ENCODE measurements around the gene RHBG.
A peak's percentile ranks its signal among the peaks of the same experiment; 100 is the strongest.

The RHBG gene

GRCh38 chr1:156385534-156386031 lies 16.6 kb downstream of the RHBG start:
- Mint-ChIP-seq H3K4me3 (no peak overlapping the region), H3K27me3 (peaks cover 77% of the 10 kb centered on the region), H3K27ac (no peak overlapping the region), H3K36me3 (no peaks in the 10 kb centered on the region), H3K4me1 (peaks cover 5% of the 10 kb centered on the region), H3K9me3 (no peaks in the 10 kb centered on the region)
- CTCF ChIA-PET, result interaction anchor here (0.6 to 12.8 kb wide), 61 partner anchors 9 to 449 kb away, joined by 3 to 337 read pairs (median 6); partner anchors contain the start of genes HAPLN2, NAXE, RHBG and TTC24
- peak; percentile 84 for DNase-seq

DNA sequence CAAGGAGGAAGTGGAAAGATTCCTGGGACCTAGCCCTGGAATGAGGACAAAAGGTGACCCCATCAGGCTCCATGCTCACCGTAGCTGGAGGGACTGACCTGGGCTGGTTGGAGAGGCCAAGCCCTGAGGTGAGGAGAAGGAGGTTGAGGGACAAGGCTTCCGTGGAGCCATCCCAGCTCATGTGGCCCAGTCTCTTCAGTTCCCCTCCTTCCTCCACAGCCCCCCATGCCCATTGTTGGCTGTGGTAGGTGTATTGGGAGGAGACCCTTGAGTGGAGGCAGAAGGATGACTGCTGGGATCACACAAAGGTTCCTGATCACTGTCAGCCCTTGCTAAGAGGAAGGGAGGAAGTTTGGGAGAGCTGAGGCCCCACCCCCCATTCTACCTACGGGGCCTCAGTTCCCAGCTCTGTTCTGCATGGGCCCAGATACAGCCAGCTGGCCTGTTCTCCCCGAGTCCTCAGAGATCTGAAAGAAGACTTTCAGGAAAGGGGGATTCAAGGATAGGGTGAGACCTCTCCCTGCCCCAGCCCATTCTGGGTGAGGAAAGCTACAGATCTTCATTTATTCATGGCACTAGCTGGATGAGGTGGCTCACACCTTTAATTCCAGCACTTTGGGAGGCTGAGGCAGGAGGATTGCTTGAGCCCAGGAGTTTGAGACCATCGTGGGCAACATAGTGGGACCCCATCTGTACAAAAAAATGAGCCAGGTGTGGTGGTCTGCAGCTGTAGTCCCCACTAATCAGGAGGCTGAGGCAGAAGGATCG lies 17.3 kb downstream of the RHBG start:
- CTCF ChIA-PET, result interaction anchor here (0.5 to 12.8 kb wide), 61 partner anchors 8 to 262 kb away, joined by 3 to 337 read pairs (median 6); partner anchors contain the start of genes HAPLN2, NAXE, RHBG and TTC24
- Mint-ChIP-seq H3K9me3 (no peaks in the 10 kb centered on the region), H3K36me3 (no peaks in the 10 kb centered on the region), H3K4me1 (peaks cover 5% of the 10 kb centered on the region), H3K27ac (no peak overlapping the region), H3K27me3 (peaks cover 82% of the 10 kb centered on the region), H3K4me3 (no peak overlapping the region)
- no peak for DNase-seq

GRCh38 chr1:156386949-156387869 lies 18.2 kb downstream of the RHBG start:
- H3K27ac Mint-ChIP-seq, result no peak overlapping the region
- H3K9me3 Mint-ChIP-seq, result no peaks in the 10 kb centered on the region
- no peak overlapping the region for H3K4me3 Mint-ChIP-seq
- CTCF ChIA-PET, result interaction anchor here (0.5 to 12.8 kb wide), 12 partner anchors 9 to 257 kb away, joined by 3 to 337 read pairs (median 19); partner anchors contain the start of gene RHBG
- H3K27me3 Mint-ChIP-seq, result peaks cover 83% of the 10 kb centered on the region
- DNase-seq, result no peak
- no peaks in the 10 kb centered on the region for H3K36me3 Mint-ChIP-seq
- H3K4me1 Mint-ChIP-seq, result peaks cover 5% of the 10 kb centered on the region

DNA sequence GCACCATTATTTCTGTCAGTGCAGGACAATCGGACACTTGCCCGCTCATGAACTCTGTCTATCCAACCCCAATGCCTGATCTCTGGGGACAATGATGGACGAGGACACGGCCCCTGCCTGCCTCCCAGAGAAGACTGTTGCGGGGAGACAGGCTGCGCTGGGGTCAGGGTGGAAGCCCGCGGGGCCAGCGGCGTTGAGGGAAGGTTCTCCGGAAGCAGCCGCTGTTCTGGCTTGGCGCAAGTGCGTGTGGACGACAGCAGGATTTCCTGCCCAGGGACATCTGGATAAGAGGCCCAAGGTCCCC lies 18.8 kb downstream of the RHBG start:
- Mint-ChIP-seq H3K4me3 (no peak overlapping the region), H3K27me3 (peaks cover 81% of the 10 kb centered on the region), H3K9me3 (no peaks in the 10 kb centered on the region), H3K27ac (no peak overlapping the region), H3K36me3 (no peaks in the 10 kb centered on the region), H3K4me1 (peaks cover 5% of the 10 kb centered on the region)
- no peak for DNase-seq
- CTCF ChIA-PET, result interaction anchor here (0.9 to 12.8 kb wide), 2 partner anchors 47 to 61 kb away, joined by 3 to 337 read pairs; no protein-coding TSS in a partner anchor

DNA sequence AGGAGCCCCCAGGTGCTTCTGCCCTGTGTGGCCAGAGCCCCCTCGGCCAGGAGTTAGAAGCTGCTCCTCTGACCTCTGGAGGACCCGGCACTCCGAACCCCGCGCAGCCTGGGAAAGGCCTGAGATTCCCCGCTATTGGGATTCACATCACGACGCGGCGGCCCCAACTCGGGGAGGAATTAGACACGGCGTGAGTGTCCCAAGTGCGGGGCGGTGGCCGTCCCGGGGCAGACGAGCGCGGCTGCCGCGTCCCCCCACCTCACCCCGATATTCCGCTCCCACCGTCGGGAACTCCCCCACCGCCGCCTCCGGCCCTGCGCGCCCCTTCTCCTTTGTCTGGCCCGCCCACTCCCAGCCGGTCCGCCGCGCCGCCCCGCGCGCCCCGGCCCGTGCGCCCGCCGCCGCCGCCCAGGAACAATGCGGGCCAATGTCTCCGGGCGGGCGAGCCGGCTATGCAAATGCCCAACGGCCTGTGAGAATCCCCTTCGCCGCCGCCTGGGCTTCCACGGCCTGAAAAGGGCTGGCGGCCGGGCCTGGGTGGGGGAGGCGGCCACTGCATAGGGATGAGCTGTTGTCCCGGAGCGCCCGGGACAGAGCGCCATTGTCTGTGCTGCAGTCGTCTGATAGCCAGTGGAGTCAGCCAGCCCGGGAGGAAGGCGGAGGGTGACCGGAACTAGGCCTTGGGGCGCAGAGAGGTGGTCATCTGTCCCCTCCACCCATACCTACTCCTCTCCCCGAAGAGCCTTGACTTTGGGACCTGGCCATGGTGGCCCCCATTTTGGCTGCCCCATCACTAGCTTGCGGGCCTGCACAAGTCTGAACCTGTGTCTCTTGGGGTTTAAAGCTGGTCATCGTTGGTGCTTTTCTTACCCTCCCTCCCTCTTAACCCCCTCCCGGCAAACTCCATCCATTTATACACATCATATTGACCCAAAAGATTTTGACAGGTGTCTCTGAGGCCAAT lies 19.4 kb downstream of the RHBG start:
- CTCF ChIA-PET, result interaction anchor here (0.6 to 12.8 kb wide), 4 partner anchors 36 to 62 kb away, joined by 3 to 337 read pairs (median 3); no protein-coding TSS in a partner anchor
- Mint-ChIP-seq H3K9me3 (no peaks in the 10 kb centered on the region), H3K36me3 (no peaks in the 10 kb centered on the region), H3K4me3 (no peak overlapping the region), H3K27ac (no peak overlapping the region), H3K4me1 (peaks cover 5% of the 10 kb centered on the region), H3K27me3 (peaks cover 81% of the 10 kb centered on the region)
- DNase-seq, result no peak

GRCh38 chr1:156389311-156389710 lies 20.3 kb downstream of the RHBG start:
- Mint-ChIP-seq H3K36me3 (no peaks in the 10 kb centered on the region), H3K9me3 (no peaks in the 10 kb centered on the region), H3K27ac (no peak overlapping the region), H3K4me3 (no peak overlapping the region), H3K27me3 (peaks cover 80% of the 10 kb centered on the region), H3K4me1 (peaks cover 5% of the 10 kb centered on the region)
- CTCF ChIA-PET, result interaction anchor here (0.6 to 1.5 kb wide), 4 partner anchors 35 to 61 kb away, joined by 3 to 7 read pairs (median 3); no protein-coding TSS in a partner anchor
- DNase-seq, result no peak

DNA sequence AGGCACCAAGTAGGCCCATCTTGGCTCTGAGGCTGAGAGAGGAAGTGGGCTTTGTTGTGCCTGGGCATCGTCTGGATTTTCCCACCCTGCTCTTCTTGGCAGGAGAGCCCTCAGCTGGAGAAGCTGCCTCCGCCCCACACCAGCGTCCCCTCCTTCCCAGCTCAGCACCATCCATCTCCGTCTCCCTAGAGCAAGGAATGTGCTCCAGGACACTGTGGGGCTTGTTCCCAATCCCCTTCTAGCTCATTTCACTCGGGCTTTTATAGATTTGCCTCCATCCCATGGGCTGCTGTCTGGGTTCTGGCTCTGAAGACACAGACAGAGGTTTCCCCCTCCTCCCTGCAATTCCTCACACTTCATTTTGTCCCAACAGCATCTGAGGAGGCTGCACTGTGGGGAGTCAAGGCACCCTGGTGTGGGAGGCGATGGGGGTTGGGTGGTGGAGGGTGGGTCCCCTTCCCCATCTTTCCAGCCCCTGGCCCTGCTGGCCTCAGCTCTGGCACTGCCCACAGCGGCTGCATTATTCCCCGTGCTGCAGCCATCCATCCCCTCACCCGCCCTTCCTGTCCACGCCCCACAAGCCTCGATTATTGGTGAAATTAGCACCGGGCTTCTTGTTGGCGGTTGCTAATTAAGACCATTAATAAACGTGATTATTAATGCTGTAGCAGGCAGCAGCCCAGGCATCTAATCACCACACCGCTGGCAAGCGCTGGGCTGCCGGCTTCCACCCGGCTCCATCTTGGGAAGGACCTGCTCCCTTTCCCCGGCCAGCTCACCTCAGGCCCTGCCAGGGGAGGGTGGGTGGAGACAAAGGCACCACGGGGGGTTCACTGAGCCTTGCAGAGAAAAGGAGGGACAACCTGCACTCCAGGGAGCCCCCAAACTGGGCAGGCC lies 21.7 kb downstream of the RHBG start:
- H3K27ac Mint-ChIP-seq, result no peak overlapping the region

DNA sequence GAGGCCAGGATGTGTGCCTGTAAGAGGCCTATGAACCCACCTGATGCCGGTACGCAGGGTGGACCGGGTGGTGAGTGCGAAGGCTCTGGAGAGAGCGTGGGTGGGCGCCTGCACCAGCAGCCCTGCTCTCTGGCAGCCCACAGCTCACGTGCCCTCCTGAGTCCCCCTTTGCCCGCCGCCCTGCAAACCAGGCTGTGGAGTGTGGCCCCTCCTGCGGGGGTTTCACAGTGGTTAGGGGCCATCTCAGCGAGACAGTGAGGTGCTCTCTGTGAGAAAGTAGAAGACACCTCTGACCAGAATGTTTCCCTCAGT lies 22.3 kb downstream of the RHBG start:
- CTCF ChIA-PET, result no interaction called here
- no peak for DNase-seq
- peaks cover 71% of the 10 kb centered on the region for H3K27me3 Mint-ChIP-seq
- no peaks in the 10 kb centered on the region for H3K4me1 Mint-ChIP-seq
- H3K36me3 Mint-ChIP-seq, result no peaks in the 10 kb centered on the region
- no peak overlapping the region for H3K27ac Mint-ChIP-seq
- no peaks in the 10 kb centered on the region for H3K9me3 Mint-ChIP-seq
- no peak overlapping the region for H3K4me3 Mint-ChIP-seq

More for the DNA sequence above, 21.7 kb downstream of the RHBG start:
- Mint-ChIP-seq H3K4me1 (peaks cover 3% of the 10 kb centered on the region), H3K36me3 (no peaks in the 10 kb centered on the region), H3K27me3 (peaks cover 73% of the 10 kb centered on the region), H3K9me3 (no peaks in the 10 kb centered on the region), H3K4me3 (no peak overlapping the region)
- no peak for DNase-seq
- CTCF ChIA-PET, result interaction anchor here (1.5 kb wide), 1 partner anchor 55 kb away, joined by 7 read pairs; no protein-coding TSS in a partner anchor

DNA sequence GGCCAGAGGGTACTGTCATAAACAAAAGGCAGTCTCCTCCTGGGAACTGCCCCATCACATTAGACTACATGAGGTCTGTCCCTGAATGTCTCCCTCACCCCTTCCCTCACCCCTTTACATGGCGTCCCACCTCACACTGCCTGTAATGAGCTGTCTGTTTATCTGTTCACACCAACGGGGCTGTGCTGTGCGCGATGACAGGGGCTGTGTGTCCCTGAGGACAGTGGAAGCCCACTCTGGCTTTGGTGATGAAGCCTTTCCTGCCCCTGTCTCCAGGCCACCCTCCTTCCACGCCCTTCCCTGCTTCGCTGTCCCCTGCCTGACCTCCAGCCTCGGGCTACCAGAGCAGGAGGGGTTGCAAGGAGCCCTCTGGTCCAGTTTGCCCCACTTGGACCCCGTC lies 22.7 kb downstream of the RHBG start:
- H3K27me3 Mint-ChIP-seq, result peaks cover 69% of the 10 kb centered on the region
- H3K9me3 Mint-ChIP-seq, result no peaks in the 10 kb centered on the region
- H3K27ac Mint-ChIP-seq, result no peak overlapping the region
- H3K36me3 Mint-ChIP-seq, result no peaks in the 10 kb centered on the region
- DNase-seq, result no peak
- CTCF ChIA-PET, result interaction anchor here (1.2 kb wide), 1 partner anchor 50 kb away, joined by 3 read pairs; no protein-coding TSS in a partner anchor
- no peak overlapping the region for H3K4me3 Mint-ChIP-seq
- H3K4me1 Mint-ChIP-seq, result no peaks in the 10 kb centered on the region

DNA sequence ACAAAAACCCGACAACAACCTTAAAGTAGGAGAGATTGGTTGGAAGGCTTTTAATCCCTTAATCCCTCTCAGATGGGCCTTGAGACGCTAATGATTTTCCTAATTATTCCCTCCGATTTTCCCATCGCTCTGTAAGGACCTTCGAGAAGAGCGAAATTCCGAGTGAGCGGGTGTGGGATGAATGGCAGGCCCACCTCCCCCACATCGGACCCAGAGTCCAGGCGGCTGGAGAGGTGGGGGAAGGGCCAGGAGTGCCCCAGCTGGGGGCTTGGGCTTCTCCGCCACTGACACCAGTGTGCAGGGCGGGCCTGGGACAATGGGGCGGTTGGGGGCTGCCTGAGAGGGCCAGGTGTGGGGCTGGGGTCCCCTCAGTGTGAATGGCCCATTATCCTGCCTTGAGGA lies 23.4 kb downstream of the RHBG start:
- no peaks in the 10 kb centered on the region for H3K9me3 Mint-ChIP-seq
- H3K36me3 Mint-ChIP-seq, result no peaks in the 10 kb centered on the region
- H3K4me1 Mint-ChIP-seq, result no peaks in the 10 kb centered on the region
- H3K27ac Mint-ChIP-seq, result no peak overlapping the region
- H3K4me3 Mint-ChIP-seq, result no peak overlapping the region
- CTCF ChIA-PET, result interaction anchor here (1.2 kb wide), 1 partner anchor 50 kb away, joined by 3 read pairs; no protein-coding TSS in a partner anchor
- no peak for DNase-seq
- H3K27me3 Mint-ChIP-seq, result peaks cover 62% of the 10 kb centered on the region

DNA sequence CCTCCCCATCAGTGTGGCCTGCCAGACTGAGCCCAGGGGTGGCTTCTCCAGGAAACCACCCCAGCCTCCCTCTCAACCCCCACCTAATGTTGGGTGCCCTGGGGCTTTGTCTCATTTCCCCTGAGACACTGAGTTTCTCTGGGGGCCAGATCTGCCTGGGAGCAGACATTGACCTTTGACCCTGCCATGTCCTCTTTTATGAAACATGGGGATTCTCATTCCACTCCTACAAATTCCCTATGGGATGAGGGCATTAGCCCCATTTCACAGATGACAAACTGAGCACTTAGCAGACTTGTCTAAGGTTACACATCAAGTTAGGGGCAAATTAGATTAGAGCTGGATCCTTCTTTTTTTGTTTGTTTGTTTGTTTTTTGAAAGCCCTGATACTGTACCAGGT lies 24.1 kb downstream of the RHBG start:
- no peak overlapping the region for H3K4me3 Mint-ChIP-seq
- H3K4me1 Mint-ChIP-seq, result no peaks in the 10 kb centered on the region
- CTCF ChIA-PET, result interaction anchor here (0.8 to 1.6 kb wide), 4 partner anchors 24 to 53 kb away, joined by 3 to 4 read pairs (median 3); no protein-coding TSS in a partner anchor
- no peaks in the 10 kb centered on the region for H3K9me3 Mint-ChIP-seq
- no peak for DNase-seq
- H3K36me3 Mint-ChIP-seq, result no peaks in the 10 kb centered on the region
- no peak overlapping the region for H3K27ac Mint-ChIP-seq
- H3K27me3 Mint-ChIP-seq, result peaks cover 55% of the 10 kb centered on the region

GRCh38 chr1:156394082-156394481 lies 25.1 kb downstream of the RHBG start:
- CTCF ChIA-PET, result interaction anchor here (1.2 to 2.6 kb wide), 3 partner anchors 8 to 52 kb away, joined by 3 to 17 read pairs (median 4); no protein-coding TSS in a partner anchor
- H3K9me3 Mint-ChIP-seq, result no peaks in the 10 kb centered on the region

More at GRCh38 chr1:156394082-156394481, 25.1 kb downstream of the RHBG start:
- no peak for DNase-seq
- peaks cover 45% of the 10 kb centered on the region for H3K27me3 Mint-ChIP-seq
- H3K27ac Mint-ChIP-seq, result no peak overlapping the region
- H3K4me3 Mint-ChIP-seq, result no peak overlapping the region
- H3K36me3 Mint-ChIP-seq, result no peaks in the 10 kb centered on the region
- H3K4me1 Mint-ChIP-seq, result no peaks in the 10 kb centered on the region

Data from activated naive CD4-positive, alpha-beta T cell treated with anti-CD3 and anti-CD28 coated beads, Interleukin-2, amount 10 ng/mL, durations not matched to agents 7 days and 5 days (primary cell).